ENCODE measurements around the gene ADAM19. TPM values are rescaled to one million over a fixed set of nuclear protein-coding genes. Genes with fewer than 3 reads are reported as not detected.

ADAM19 gene
- total RNA-seq, 2 donors from 2014 or later: 1.3 to 1.6 TPM

GRCh38 chr5:157602505-157602904, 26.9 kb upstream of the ADAM19 start:
- Histone ChIP-seq H3K4me1 (no peaks in the 10 kb centered on the region), H3K4me3 (no peak overlapping the region), H3K9me3 (no peaks in the 10 kb centered on the region), H3K27me3 (no peaks in the 10 kb centered on the region), H3K27ac (no peak overlapping the region), H3K36me3 (replicated peaks in 1 of 2; ENCODE audit: insufficient read depth in 1 of 2, low read depth in 2 of 2) (no peaks in the 10 kb centered on the region)
- DNase-seq (no peak), ATAC-seq (no peak)
- TF ChIP-seq POLR2A (IDR thresholded peaks at IDR 0.05) (no peak), CTCF (IDR thresholded peaks at IDR 0.05) (no peak)
- intact Hi-C loops (cut with DNase I): no loop called here
- 84 to 90% methylated on average over 4 of the region's 4 CpGs for WGBS, 2 donors

GRCh38 chr5:157600252-157600651, 24.7 kb upstream of the ADAM19 start:
- intact Hi-C loops (cut with DNase I): no loop called here
- no peak for ATAC-seq
- 80 to 82% methylated on average over 1 of the region's 1 CpG for WGBS, 2 donors

GRCh38 chr5:157599565-157599964, 24.0 kb upstream of the ADAM19 start:
- no peak for TF ChIP-seq POLR2A (IDR thresholded peaks at IDR 0.05)
- TF ChIP-seq CTCF (IDR thresholded peaks at IDR 0.05): no peak
- no peak for ATAC-seq
- 68 to 87% methylated on average over 3 of the region's 3 CpGs for WGBS, 2 donors

More at GRCh38 chr5:157600252-157600651, 24.7 kb upstream of the ADAM19 start:
- Histone ChIP-seq H3K27ac (no peak overlapping the region), H3K4me3 (no peak overlapping the region), H3K9me3 (no peaks in the 10 kb centered on the region), H3K36me3 (replicated peaks in 1 of 2; ENCODE audit: insufficient read depth in 1 of 2, low read depth in 2 of 2) (no peaks in the 10 kb centered on the region), H3K4me1 (no peaks in the 10 kb centered on the region), H3K27me3 (no peaks in the 10 kb centered on the region)
- no peak for TF ChIP-seq POLR2A (IDR thresholded peaks at IDR 0.05)
- no peak for TF ChIP-seq CTCF (IDR thresholded peaks at IDR 0.05)
- DNase-seq: no peak

GRCh38 chr5:157598350-157598936, 22.9 kb upstream of the ADAM19 start:
- no peaks in the 10 kb centered on the region for H3K36me3 ChIP-seq (replicated peaks in 1 of 2; ENCODE audit: insufficient read depth in 1 of 2, low read depth in 2 of 2)
- 82 to 85% methylated on average over 2 of the region's 2 CpGs for WGBS, 2 donors
- H3K27ac ChIP-seq: no peak overlapping the region
- no peak overlapping the region for H3K4me3 ChIP-seq
- TF ChIP-seq POLR2A (IDR thresholded peaks at IDR 0.05) (no peak), CTCF (IDR thresholded peaks at IDR 0.05) (no peak)
- H3K27me3 ChIP-seq: no peaks in the 10 kb centered on the region
- H3K4me1 ChIP-seq: no peaks in the 10 kb centered on the region
- H3K9me3 ChIP-seq: no peaks in the 10 kb centered on the region
- no peak for ATAC-seq
- intact Hi-C loops (cut with DNase I): no loop called here
- no peak for DNase-seq

More at GRCh38 chr5:157599565-157599964, 24.0 kb upstream of the ADAM19 start:
- intact Hi-C loops (cut with DNase I): no loop called here
- Histone ChIP-seq H3K9me3 (no peaks in the 10 kb centered on the region), H3K36me3 (replicated peaks in 1 of 2; ENCODE audit: insufficient read depth in 1 of 2, low read depth in 2 of 2) (no peaks in the 10 kb centered on the region), H3K4me1 (no peaks in the 10 kb centered on the region), H3K4me3 (no peak overlapping the region), H3K27me3 (no peaks in the 10 kb centered on the region), H3K27ac (no peak overlapping the region)
- no peak for DNase-seq

- no peak overlapping the region for H3K4me3 ChIP-seq
- no peaks in the 10 kb centered on the region for H3K9me3 ChIP-seq
- 5 to 35% methylated on average over 1 of the region's 1 CpG for WGBS, 2 donors
- H3K4me1 ChIP-seq: no peaks in the 10 kb centered on the region
- H3K27me3 ChIP-seq: no peaks in the 10 kb centered on the region
- intact Hi-C loops (cut with DNase I): no loop called here
- ATAC-seq: no peak
- H3K36me3 ChIP-seq (replicated peaks in 1 of 2; ENCODE audit: insufficient read depth in 1 of 2, low read depth in 2 of 2): no peaks in the 10 kb centered on the region
- H3K27ac ChIP-seq: no peak overlapping the region
- no peak for TF ChIP-seq POLR2A (IDR thresholded peaks at IDR 0.05)
- TF ChIP-seq CTCF (IDR thresholded peaks at IDR 0.05): no peak
- no peak for DNase-seq
These were observed 21.7 kb upstream of the ADAM19 start for GRCh38 chr5:157597277-157597676.

All from body of pancreas (tissue), 4 donors.